H1 (cell line): ENCODE results near the gene CLEC19A. TPM values are rescaled to one million over a fixed set of nuclear protein-coding genes. Genes with fewer than 3 reads are reported as not detected.

Source experiments
- CTCF ChIA-PET: fragments of 300-600 bp; sonication (Branson Sonifier 250); formaldehyde crosslinking; loops from one replicate; lab custom pipeline; 2021; ENCODE audit not compliant: partially characterized antibody; lab: Charles Lee
- POLR2A ChIA-PET: fragments of 300-600 bp; sonication (Branson Sonifier 250); formaldehyde crosslinking; loops from one replicate; lab custom pipeline; 2021; ENCODE audit warnings: inconsistent platforms; ENCODE audit not compliant: partially characterized antibody; lab: Charles Lee
- DNase-seq, 2 experiments: peaks; one replicate each; pipeline versions ENCODE4 v3.0.0 to v3.0.0-alpha.2; 2010 to 2022; ENCODE audit warnings: low spot score in 2 of 2, low read depth in 1 of 2, mixed read lengths in 1 of 2
- FAIRE-seq: peaks from 2 replicates; lab custom pipeline; 2011; peaks lifted over from hg19 to GRCh38; lab: Jason Lieb, UNC
- H2AFZ ChIP-seq: 2 replicates; pipeline ENCODE4 v1.8.1; 2012; ENCODE audit warnings: low read length, inconsistent platforms
- H2AK5ac ChIP-seq: 2 replicates; pipeline ENCODE4 v1.6.1; 2013; ENCODE audit warnings: low read depth, low read length
- H2BK120ac ChIP-seq: replicated peaks from 2 replicates; pipeline ENCODE3; 2013; ENCODE audit warnings: low read depth, low read length, inconsistent platforms
- H2BK12ac ChIP-seq: 2 replicates; pipeline ENCODE4 v1.6.1; 2013; ENCODE audit warnings: low read depth, low read length
- H2BK15ac ChIP-seq: 2 replicates; pipeline ENCODE4 v1.6.1; 2013; ENCODE audit warnings: low read length
- H2BK20ac ChIP-seq: 2 replicates; pipeline ENCODE4 v1.6.1; 2013; ENCODE audit warnings: low read length
- H2BK5ac ChIP-seq: 2 replicates; pipeline ENCODE4 v1.6.1; 2013; ENCODE audit warnings: low read depth, low read length
- H3K14ac ChIP-seq: 2 replicates; pipeline ENCODE4 v1.6.1; 2013; ENCODE audit warnings: inconsistent platforms; ENCODE audit not compliant: insufficient read length
- H3K18ac ChIP-seq: 2 replicates; pipeline ENCODE4 v1.6.1; 2013; ENCODE audit warnings: low read length; ENCODE audit errors: extremely low read depth
- H3K23ac ChIP-seq: 2 replicates; pipeline ENCODE4 v1.6.1; 2013; ENCODE audit warnings: inconsistent platforms; ENCODE audit not compliant: insufficient read length
- H3K23me2 ChIP-seq: 2 replicates; pipeline ENCODE4 v1.6.1; 2013; ENCODE audit warnings: low read depth, low read length
- H3K27ac ChIP-seq: 2 replicates; pipeline ENCODE4 v1.6.1; 2011; ENCODE audit warnings: low read depth, low read length, inconsistent platforms
- H3K27me3 ChIP-seq, 4 experiments: replicated peaks in 1 of 4; 1 replicate in 1 of 4; 2 replicates in 3 of 4; pipeline versions ENCODE4 v1.6.1 to v1.8.1; 2011 to 2013; ENCODE audit warnings: low read length in 3 of 4, mild to moderate bottlenecking in 3 of 4, inconsistent platforms in 2 of 4, mixed read lengths in 2 of 4, moderate library complexity in 1 of 4; ENCODE audit not compliant: control insufficient read depth in 3 of 4, insufficient read depth in 3 of 4; ENCODE audit errors: extremely low read depth in 1 of 4
- H3K36me3 ChIP-seq, 4 experiments: 2 replicates each; pipeline versions ENCODE4 v1.6.1 to v1.8.1; 2011 to 2013; ENCODE audit warnings: mild to moderate bottlenecking in 4 of 4, low read length in 3 of 4, moderate library complexity in 2 of 4, control low read depth in 1 of 4, inconsistent platforms in 1 of 4; ENCODE audit not compliant: insufficient read depth in 4 of 4, control insufficient read depth in 2 of 4
- H3K4ac ChIP-seq: replicated peaks from 2 replicates; pipeline ENCODE3; 2013; ENCODE audit warnings: low read length, low read depth, mixed read lengths, inconsistent platforms; ENCODE audit not compliant: insufficient read length
- H3K4me1 ChIP-seq, 4 experiments: replicated peaks in 1 of 4; 1 replicate in 1 of 4; 2 replicates in 3 of 4; pipeline versions ENCODE4 v1.6.1 to v1.8.1; 2011 to 2013; ENCODE audit warnings: low read length in 3 of 4, inconsistent platforms in 2 of 4, mixed read lengths in 1 of 4; ENCODE audit not compliant: insufficient read depth in 4 of 4, control insufficient read depth in 3 of 4
- H3K4me2 ChIP-seq, 2 experiments: 2 replicates each; pipeline versions ENCODE4 v1.6.1 to v1.8.1; 2011 to 2013; ENCODE audit warnings: low read depth in 2 of 2, low read length in 2 of 2, control low read depth in 1 of 2, inconsistent platforms in 1 of 2, mild to moderate bottlenecking in 1 of 2; ENCODE audit not compliant: insufficient read depth in 1 of 2
- H3K4me3 ChIP-seq, 4 experiments: fragments of 200-600, 300-600 bp in 1 of 4; sonication (generic), shearing (Covaris generic), sonication (Bioruptor Twin) in 1 of 4; 2 replicates each; pipeline versions ENCODE4 v1.5.1 to v1.8.1; 2011 to 2016; ENCODE audit warnings: low read length in 4 of 4, low read depth in 3 of 4, control low read depth in 2 of 4, inconsistent platforms in 2 of 4, mild to moderate bottlenecking in 2 of 4, mixed read lengths in 1 of 4, moderate library complexity in 1 of 4; ENCODE audit not compliant: insufficient read depth in 2 of 4; ENCODE audit errors: extremely low read depth in 1 of 4
- H3K56ac ChIP-seq: replicated peaks from 2 replicates; pipeline ENCODE3; 2013; ENCODE audit warnings: low read depth, mild to moderate bottlenecking, mixed read lengths, low read length, inconsistent platforms; ENCODE audit not compliant: insufficient read length
- H3K79me1 ChIP-seq: 2 replicates; pipeline ENCODE4 v1.6.1; 2013; ENCODE audit warnings: low read depth, low read length, control low read depth
- H3K79me2 ChIP-seq, 2 experiments: 2 replicates each; pipeline versions ENCODE4 v1.6.1 to v1.8.1; 2012 to 2013; ENCODE audit warnings: low read length in 2 of 2, mild to moderate bottlenecking in 2 of 2, inconsistent platforms in 1 of 2; ENCODE audit not compliant: insufficient read depth in 2 of 2, control insufficient read depth in 1 of 2
- H3K9ac ChIP-seq, 4 experiments: replicated peaks in 1 of 4; 1 replicate in 1 of 4; 2 replicates in 3 of 4; pipeline versions ENCODE4 v1.6.1 to v1.8.1; 2011 to 2013; ENCODE audit warnings: low read depth in 3 of 4, low read length in 3 of 4, control low read depth in 2 of 4, mild to moderate bottlenecking in 2 of 4, moderate library complexity in 2 of 4, inconsistent platforms in 1 of 4; ENCODE audit errors: extremely low read depth in 1 of 4
- H3K9me3 ChIP-seq, 2 experiments: 2 replicates each; pipeline versions ENCODE4 v1.6.1 to v1.8.1; 2012 to 2013; ENCODE audit warnings: mild to moderate bottlenecking in 2 of 2, moderate library complexity in 2 of 2, control low read depth in 1 of 2, inconsistent platforms in 1 of 2, low read depth in 1 of 2, low read length in 1 of 2, mixed read lengths in 1 of 2; ENCODE audit not compliant: insufficient read depth in 2 of 2
- H4K20me1 ChIP-seq, 2 experiments: replicated peaks in 1 of 2; 2 replicates each; pipeline versions ENCODE3 to v1.8.1; 2011 to 2013; ENCODE audit warnings: inconsistent platforms in 2 of 2, low read length in 2 of 2, mild to moderate bottlenecking in 1 of 2; ENCODE audit not compliant: insufficient read depth in 2 of 2, control insufficient read depth in 1 of 2
- H4K5ac ChIP-seq: 2 replicates; pipeline ENCODE4 v1.6.1; 2013; ENCODE audit warnings: low read length, low read depth, mixed read lengths, inconsistent platforms; ENCODE audit not compliant: insufficient read length
- H4K8ac ChIP-seq: 2 replicates; pipeline ENCODE4 v1.8.0; 2013; ENCODE audit warnings: mild to moderate bottlenecking, moderate library complexity, low read length, inconsistent platforms; ENCODE audit not compliant: insufficient read depth; ENCODE audit errors: extremely low read depth
- H4K91ac ChIP-seq: replicated peaks from 2 replicates; pipeline ENCODE3; 2013; ENCODE audit warnings: low read length, mixed read lengths, inconsistent platforms; ENCODE audit not compliant: insufficient read length
- BACH1 ChIP-seq: IDR thresholded peaks from 2 replicates; pipeline ENCODE4 v1.6.1; 2012; ENCODE audit warnings: low read length, improper control_type of control experiment
- BCL11A ChIP-seq, 2 experiments: IDR thresholded peaks; one replicate each; pipeline ENCODE4 v1.6.1; 2011; ENCODE audit warnings: low read depth in 2 of 2, low read length in 2 of 2, mild to moderate bottlenecking in 2 of 2
- CHD1 ChIP-seq: IDR thresholded peaks from 2 replicates; pipeline ENCODE4 v1.6.1; 2012; ENCODE audit warnings: low read depth, low read length, improper control_type of control experiment
- CREB1 ChIP-seq: IDR thresholded peaks from 2 replicates; pipeline ENCODE4 v1.6.1; 2012; ENCODE audit warnings: inconsistent platforms
- HDAC2 ChIP-seq, 2 experiments: fragments of 300-600 bp in 1 of 2; sonication (generic) in 1 of 2; IDR thresholded peaks; 2 replicates each; pipeline ENCODE4 v1.6.1; 2011 to 2012; ENCODE audit warnings: low read depth in 2 of 2, low read length in 2 of 2, mild to moderate bottlenecking in 2 of 2, moderate library complexity in 2 of 2, borderline replicate concordance in 1 of 2, inconsistent platforms in 1 of 2
- JUN ChIP-seq: IDR thresholded peaks from 2 replicates; pipeline ENCODE4 v1.6.1; 2011; ENCODE audit warnings: low read depth, mild to moderate bottlenecking, improper control_type of control experiment, low read length
- MAFK ChIP-seq: IDR thresholded peaks from 2 replicates; pipeline ENCODE4 v1.6.1; 2012; ENCODE audit warnings: low read depth, mild to moderate bottlenecking, improper control_type of control experiment, low read length
- POLR2AphosphoS5 ChIP-seq: IDR thresholded peaks from 2 replicates; pipeline ENCODE4 v1.6.1; 2011; ENCODE audit warnings: low read depth, low read length
- RNF2 ChIP-seq: fragments of 200-900, 300-1000 bp; sonication (generic); IDR thresholded peaks from 2 replicates; pipeline ENCODE4 v1.7.1; 2016; ENCODE audit warnings: borderline replicate concordance, low read depth, mild to moderate bottlenecking, antibody characterized with exemption, low read length; ENCODE audit not compliant: poor library complexity, severe bottlenecking; ENCODE audit errors: missing control alignments
- SIN3A ChIP-seq, 2 experiments: IDR thresholded peaks in 1 of 2; conservative IDR thresholded peaks in 1 of 2; 2 replicates each; pipeline ENCODE4 v1.6.1; 2011 to 2012; ENCODE audit warnings: low read length in 2 of 2, improper control_type of control experiment in 1 of 2, low read depth in 1 of 2, mild to moderate bottlenecking in 1 of 2
- SP1 ChIP-seq: IDR thresholded peaks from 2 replicates; pipeline ENCODE4 v1.6.1; 2011; ENCODE audit warnings: low read depth, low read length
- TCF12 ChIP-seq: IDR thresholded peaks from 2 replicates; pipeline ENCODE4 v1.6.1; 2011; ENCODE audit warnings: low read depth, mild to moderate bottlenecking, low read length
- WGBS, 2 experiments: shearing (Covaris generic) in 1 of 2; methylation state at CpG; one replicate each; pipeline versions ENCODE4 v1.1.6 to v1.1.7; 2013 to 2015; ENCODE audit warnings: low lambda C conversion rate in 2 of 2, mixed read lengths in 2 of 2, inconsistent platforms in 1 of 2, low coverage in 1 of 2, missing lambda C conversion rate in 1 of 2; ENCODE audit not compliant: insufficient replicate concordance in 2 of 2, insufficient coverage in 1 of 2, insufficient read length in 1 of 2; ENCODE audit errors: extremely low coverage in 1 of 2, missing lambda C conversion rate in 1 of 2; 5-methylcytosine and 5-hydroxymethylcytosine counted together
- polyA plus RNA-seq, 7 experiments: library from polyadenylated mRNA; depleted of rRNA in 3 of 7; stranded (reverse) in 5 of 7; unstranded in 2 of 7; fragments of >200 nt in 5 of 7; fragments of 200-250 nt in 2 of 7; gene quantifications; 1 replicate in 5 of 7; 2 replicates in 1 of 7; 4 replicates in 1 of 7; pipeline versions ENCODE4 v1.2.1 to v1.2.3, GENCODE V29; 2011 to 2013; ENCODE audit warnings: missing spikeins in 2 of 7, mixed read lengths in 2 of 7
- total RNA-seq: library from RNA; stranded (reverse); fragmentation: NEBNext Ultra II Directional; extraction: Animal tissue kit (Norgen Biotek cat#: 25700); gene quantifications from 2 replicates; pipeline ENCODE4 v1.2.1, GENCODE V29; 2021

Gene CLEC19A
- total and polyA plus RNA-seq, 2 of the 8 experiments (the other 6 are each of a cell fraction or from before 2014, with no cell fraction given) = 0.35 to 0.88 TPM

DNA sequence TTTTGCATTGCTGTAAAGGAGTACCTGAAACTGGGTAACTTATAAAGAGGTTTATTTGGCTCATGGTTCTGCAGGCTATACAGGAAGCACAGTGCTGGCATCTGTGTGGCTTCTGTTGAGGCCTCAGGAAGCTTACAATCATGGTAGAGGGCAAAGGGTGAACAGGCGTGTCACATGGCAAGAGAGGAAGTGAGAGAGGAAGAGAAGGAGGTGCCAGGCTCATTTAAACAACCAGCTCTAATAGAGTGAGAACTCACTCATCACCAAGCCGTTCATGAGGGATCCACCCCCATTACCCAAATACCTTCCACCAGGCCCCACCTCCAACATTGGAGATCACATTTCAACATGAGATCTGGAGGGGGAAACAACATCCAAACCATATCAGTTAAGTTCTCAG is 16.4 kb upstream of the CLEC19A start:
- POLR2A ChIA-PET = no interaction called here
- H2AFZ ChIP-seq = no peak overlapping the region
- no peak overlapping the region for H4K5ac ChIP-seq
- no peaks in the 10 kb centered on the region for H3K79me1 ChIP-seq
- no peak overlapping the region for H3K56ac ChIP-seq
- H2BK5ac ChIP-seq = no peak overlapping the region
- DNase-seq = no peak
- H2AK5ac ChIP-seq = no peak overlapping the region
- TF ChIP-seq POLR2AphosphoS5 (no peak), CREB1 (no peak), MAFK (no peak), RNF2 (no peak), SIN3A (conservative IDR thresholded peaks at IDR 0.05 in 1 of 2, IDR thresholded peaks at IDR 0.05 in 1 of 2; ENCODE audit: low read depth in 1 of 2, low read length in 2 of 2) (no peak), CHD1 (no peak), SP1 (no peak), TCF12 (no peak), HDAC2 (IDR thresholded peaks at IDR 0.05; ENCODE audit: borderline replicate concordance in 1 of 2, low read depth in 2 of 2, low read length in 2 of 2) (no peak), BCL11A (IDR thresholded peaks at IDR 0.05; ENCODE audit: low read depth in 2 of 2, low read length in 2 of 2) (no peak), JUN (no peak), BACH1 (no peak)
- TF ChIP-seq, all 59 proteins: peak for 0
- WGBS, 2 experiments = 95% methylated on average over 2 of the region's 2 CpGs; no CpG with 5 or more reads in 1 of the 2 experiments
- Histone ChIP-seq H2BK15ac (no peak overlapping the region), H3K4ac (no peak overlapping the region), H2BK120ac (no peak overlapping the region), H3K14ac (no peak overlapping the region), H3K36me3 (no peaks in the 10 kb centered on the region), H3K27me3 (no peaks in the 10 kb centered on the region), H2BK20ac (no peak overlapping the region), H2BK12ac (no peak overlapping the region), H3K23ac (no peak overlapping the region), H3K18ac (no peak overlapping the region), H3K4me3 (no peak overlapping the region), H3K9me3 (no peaks in the 10 kb centered on the region; a peak in 1 of 4 replicates), H4K20me1 (no peaks in the 10 kb centered on the region), H4K91ac (no peak overlapping the region), H3K79me2 (no peaks in the 10 kb centered on the region), H3K4me1 (no peaks in the 10 kb centered on the region), H3K27ac (no peak overlapping the region), H3K23me2 (no peaks in the 10 kb centered on the region), H3K4me2 (no peak overlapping the region), H4K8ac (no peak overlapping the region), H3K9ac (no peak overlapping the region)
- FAIRE-seq = no peak
- CTCF ChIA-PET = interaction anchor here (1.3 kb wide), 1 partner anchor 54 kb away, joined by 3 read pairs; no protein-coding TSS in a partner anchor
